Uterus (tissue), 4 donors: Measurements from ENCODE around the gene ITPR1. TPM values are rescaled to one million over a fixed set of nuclear protein-coding genes. Genes with fewer than 3 reads are reported as not detected.
A peak's percentile ranks its signal among the peaks of the same experiment; 100 is the strongest.

Experiments used
- DNase-seq, 2 donors: peaks; one replicate each; pipeline ENCODE4 v3.0.0-alpha.2; 2019 to 2020
- H3K27ac ChIP-seq, 2 donors: fragments of 200-600 bp; sonication (generic); 1 replicate in 1 of 2; 2 replicates in 1 of 2; pipeline ENCODE4 v1.5.1; 2016 to 2018
- H3K27me3 ChIP-seq, 2 donors: fragments of 200-600 bp; sonication (generic); one replicate each; pipeline ENCODE4 v1.5.1; 2018 to 2019; ENCODE audit warnings: control low read depth in 1 of 2
- H3K36me3 ChIP-seq, 2 donors: fragments of 200-600 bp; sonication (generic); one replicate each; pipeline ENCODE4 v1.5.1; 2019; ENCODE audit warnings: control low read depth in 1 of 2
- H3K4me1 ChIP-seq, 2 donors: fragments of 200-600 bp; sonication (generic); one replicate each; pipeline ENCODE4 v1.5.1; 2018 to 2019; ENCODE audit warnings: control low read depth in 1 of 2
- H3K4me3 ChIP-seq, 2 donors: fragments of 200-600 bp; sonication (generic); 1 replicate in 1 of 2; 2 replicates in 1 of 2; pipeline ENCODE4 v1.5.1; 2018 to 2019; ENCODE audit warnings: mild to moderate bottlenecking in 1 of 2
- H3K9me3 ChIP-seq, 2 donors: fragments of 200-600 bp; sonication (generic); one replicate each; pipeline ENCODE4 v1.5.1; 2019; ENCODE audit warnings: control low read depth in 1 of 2
- POLR2A ChIP-seq, 2 donors: fragments of 450-650 bp; IDR thresholded peaks; one replicate each; pipeline ENCODE4 v1.6.1; 2016; ENCODE audit warnings: antibody characterized with exemption in 2 of 2, mild to moderate bottlenecking in 1 of 2, moderate library complexity in 1 of 2
- intact Hi-C: fragments of 100-400 bp; cut with DNase I; formaldehyde crosslinking; loops from one replicate; pipeline ENCODE4 v1.15.1; 2023; ENCODE audit warnings: low total_unique reads
- total RNA-seq, 4 donors: library from RNA; depleted of rRNA in 3 of 4; stranded (reverse); fragments of >200 nt in 3 of 4; gene quantifications; one replicate each; pipeline versions ENCODE4 v1.1.0 to v1.2.4, GENCODE V29; 2014 to 2023
- TF ChIP-seq, protein P1 (sequence below), 4 experiments: fragments of 200-600 bp in 2 of 4; fragments of 450-650 bp in 2 of 4; sonication (generic) in 2 of 4; IDR thresholded peaks; one replicate each; pipeline ENCODE4 v1.5.1; 2016 to 2019; ENCODE audit warnings: antibody characterized with exemption in 4 of 4, mild to moderate bottlenecking in 2 of 4, moderate library complexity in 1 of 4
- donor health status: DM: yes; HTN: yes; CAD: no.

The ITPR1 gene
- total RNA-seq: 100 to 1,000 TPM in 3 of 4 donors, 10 to 100 TPM in 1; 98.2 to 224 (median 141) TPM

GRCh38 chr3:4493014-4493940 is at the start of gene ITPR1:
TSS of gene ITPR1 (plus strand) at chr3:4493348. CDS start at chr3:4516492, 23,144 bp downstream.
- Histone ChIP-seq H3K9me3 (no peaks in the 10 kb centered on the region), H3K27ac (peak within 1 kb of the TSS; percentile 88 to 90), H3K36me3 (no peaks in the 10 kb centered on the region), H3K27me3 (no peaks in the 10 kb centered on the region), H3K4me3 (peak within 1 kb of the TSS; percentile 71 to 94), H3K4me1 (no peaks in the 10 kb centered on the region)
- intact Hi-C loops: no loop called here
- peak; percentile 99 for DNase-seq
- TF ChIP-seq POLR2A (IDR thresholded peaks at IDR 0.05): peak; percentile 99 to 100
- TF ChIP-seq, protein P1, sequence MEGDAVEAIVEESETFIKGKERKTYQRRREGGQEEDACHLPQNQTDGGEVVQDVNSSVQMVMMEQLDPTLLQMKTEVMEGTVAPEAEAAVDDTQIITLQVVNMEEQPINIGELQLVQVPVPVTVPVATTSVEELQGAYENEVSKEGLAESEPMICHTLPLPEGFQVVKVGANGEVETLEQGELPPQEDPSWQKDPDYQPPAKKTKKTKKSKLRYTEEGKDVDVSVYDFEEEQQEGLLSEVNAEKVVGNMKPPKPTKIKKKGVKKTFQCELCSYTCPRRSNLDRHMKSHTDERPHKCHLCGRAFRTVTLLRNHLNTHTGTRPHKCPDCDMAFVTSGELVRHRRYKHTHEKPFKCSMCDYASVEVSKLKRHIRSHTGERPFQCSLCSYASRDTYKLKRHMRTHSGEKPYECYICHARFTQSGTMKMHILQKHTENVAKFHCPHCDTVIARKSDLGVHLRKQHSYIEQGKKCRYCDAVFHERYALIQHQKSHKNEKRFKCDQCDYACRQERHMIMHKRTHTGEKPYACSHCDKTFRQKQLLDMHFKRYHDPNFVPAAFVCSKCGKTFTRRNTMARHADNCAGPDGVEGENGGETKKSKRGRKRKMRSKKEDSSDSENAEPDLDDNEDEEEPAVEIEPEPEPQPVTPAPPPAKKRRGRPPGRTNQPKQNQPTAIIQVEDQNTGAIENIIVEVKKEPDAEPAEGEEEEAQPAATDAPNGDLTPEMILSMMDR (IDR thresholded peaks at IDR 0.05): peak in 2 of 4 experiments; percentile 2 to 21

- no peak overlapping the region for H3K4me3 ChIP-seq
- no peaks in the 10 kb centered on the region for H3K27me3 ChIP-seq
- no peaks in the 10 kb centered on the region for H3K9me3 ChIP-seq
- H3K36me3 ChIP-seq: no peaks in the 10 kb centered on the region
- H3K27ac ChIP-seq: no peak overlapping the region
- TF ChIP-seq, protein P1 (IDR thresholded peaks at IDR 0.05): no peak
- no peak for TF ChIP-seq POLR2A (IDR thresholded peaks at IDR 0.05)
- intact Hi-C loops: no loop called here
- no peaks in the 10 kb centered on the region for H3K4me1 ChIP-seq
- DNase-seq: no peak
These were observed 45.7 kb upstream of the ITPR1 start for GRCh38 chr3:4447295-4447999.

DNA sequence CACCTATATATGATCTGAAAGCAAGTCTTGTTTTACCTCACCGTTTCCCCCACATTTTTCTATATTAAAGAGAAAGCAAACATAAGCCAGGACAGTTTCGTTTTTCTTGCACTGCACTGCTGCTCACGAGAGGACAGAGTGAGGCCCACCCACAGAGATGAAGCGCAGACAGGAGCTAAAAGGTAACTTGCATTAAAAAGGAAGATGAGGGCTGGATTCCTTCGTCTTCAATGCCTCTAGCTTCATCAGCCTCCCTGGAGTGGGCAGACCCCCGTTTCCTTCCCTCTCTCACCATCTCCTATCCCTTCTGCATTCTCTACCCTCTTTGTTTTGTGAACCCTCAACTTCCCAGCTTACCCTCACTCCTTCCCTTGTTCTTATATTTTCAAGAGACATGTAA is 45.0 kb upstream of the ITPR1 start:
- Histone ChIP-seq H3K36me3 (no peaks in the 10 kb centered on the region), H3K27ac (no peak overlapping the region)
- TF ChIP-seq, protein P1 (IDR thresholded peaks at IDR 0.05): no peak
- no peak for TF ChIP-seq POLR2A (IDR thresholded peaks at IDR 0.05)

GRCh38 chr3:4449043-4449805 is 43.9 kb upstream of the ITPR1 start:
- no peaks in the 10 kb centered on the region for H3K27me3 ChIP-seq
- no peak for DNase-seq
- no peak for TF ChIP-seq POLR2A (IDR thresholded peaks at IDR 0.05)
- TF ChIP-seq, protein P1 (IDR thresholded peaks at IDR 0.05): no peak
- H3K4me3 ChIP-seq: no peak overlapping the region
- H3K9me3 ChIP-seq: no peaks in the 10 kb centered on the region
- intact Hi-C loops: no loop called here
- no peak overlapping the region for H3K27ac ChIP-seq
- H3K36me3 ChIP-seq: no peaks in the 10 kb centered on the region
- no peaks in the 10 kb centered on the region for H3K4me1 ChIP-seq

More for the DNA sequence above, 45.0 kb upstream of the ITPR1 start:
- no peaks in the 10 kb centered on the region for H3K27me3 ChIP-seq
- H3K4me3 ChIP-seq: no peak overlapping the region
- no peak for DNase-seq
- H3K9me3 ChIP-seq: no peaks in the 10 kb centered on the region
- intact Hi-C loops: no loop called here
- no peaks in the 10 kb centered on the region for H3K4me1 ChIP-seq
